ENCODE results near the gene ITGBL1.

Gene ITGBL1

DNA sequence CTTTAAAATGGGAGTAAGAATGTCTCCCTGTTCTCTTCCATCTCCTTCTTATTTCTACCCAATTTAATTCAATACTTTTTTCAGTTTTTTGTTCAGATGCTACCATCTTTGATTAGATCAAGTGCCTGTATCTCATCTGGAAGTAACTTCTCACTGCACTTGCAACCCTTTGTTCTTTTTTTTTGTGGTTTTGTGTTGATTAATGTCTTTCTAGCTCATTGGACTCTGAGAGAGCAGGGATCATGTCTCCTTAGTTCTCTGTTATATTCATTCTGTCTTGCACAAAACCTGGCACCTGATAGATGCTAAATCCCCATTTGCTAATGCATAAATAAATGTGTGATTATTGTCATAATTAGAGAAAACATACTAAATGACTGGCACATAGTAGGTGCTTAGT lies 834 bp upstream of the ITGBL1 start:
- no peak for DNase-seq

DNA sequence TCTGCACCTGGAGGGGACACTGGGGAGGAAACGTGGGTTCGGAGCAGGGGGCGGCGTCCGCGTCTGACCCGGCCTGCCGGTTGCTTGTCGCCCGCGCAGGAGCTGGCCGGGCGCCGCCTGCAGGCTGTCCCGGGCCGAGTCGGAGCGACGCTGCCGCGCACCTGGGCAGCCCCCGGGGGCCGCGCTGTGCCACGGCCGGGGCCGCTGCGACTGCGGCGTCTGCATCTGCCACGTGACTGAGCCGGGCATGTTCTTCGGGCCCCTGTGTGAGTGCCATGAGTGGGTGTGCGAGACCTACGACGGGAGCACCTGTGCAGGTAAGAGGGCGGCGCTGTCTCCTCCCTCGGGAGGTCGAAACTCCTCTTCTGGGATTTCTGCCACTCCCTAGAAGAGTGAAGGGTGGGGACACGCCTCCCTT lies 1.3 kb downstream of the ITGBL1 start:
- DNase-seq, result no peak

DNA sequence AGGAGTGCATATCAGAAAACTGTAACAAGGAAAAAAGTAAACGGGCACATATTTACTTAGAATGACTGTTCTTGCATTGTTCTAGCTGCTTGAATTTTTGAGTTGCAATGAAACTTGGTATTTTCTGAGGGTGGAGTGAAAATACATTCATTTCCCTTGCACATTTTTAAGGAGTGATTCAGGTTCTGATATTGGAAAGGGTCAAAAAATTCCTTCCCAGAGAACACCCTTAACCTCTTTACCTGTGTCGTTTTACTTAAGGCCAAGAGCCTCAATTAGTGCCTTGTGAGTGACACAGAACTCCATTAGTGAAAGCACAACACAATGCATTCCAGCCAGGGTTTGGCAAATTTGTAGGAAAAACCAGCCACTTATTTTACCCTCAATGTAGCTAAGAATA lies 2.3 kb downstream of the ITGBL1 start:
- DNase-seq, result no peak

DNA sequence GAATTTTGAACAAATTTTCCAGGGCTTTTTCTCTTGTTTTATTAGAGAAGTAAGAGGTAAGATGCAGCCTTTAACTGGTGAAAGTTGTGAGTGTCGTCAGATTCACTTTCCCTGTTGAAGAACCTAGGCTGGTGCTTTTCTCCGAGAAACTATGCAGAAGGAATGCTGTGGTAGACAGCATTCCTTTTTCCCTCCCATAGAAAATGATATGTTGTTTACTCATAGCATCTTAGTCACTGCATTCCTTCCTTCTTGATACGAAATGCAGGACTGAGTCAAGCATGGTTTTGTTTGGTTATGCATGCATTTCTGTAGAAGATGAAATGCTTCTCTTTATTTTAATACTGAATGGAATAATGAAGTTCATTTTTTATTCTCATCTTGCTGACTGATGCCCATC lies 3.4 kb downstream of the ITGBL1 start:
- no peak for DNase-seq

DNA sequence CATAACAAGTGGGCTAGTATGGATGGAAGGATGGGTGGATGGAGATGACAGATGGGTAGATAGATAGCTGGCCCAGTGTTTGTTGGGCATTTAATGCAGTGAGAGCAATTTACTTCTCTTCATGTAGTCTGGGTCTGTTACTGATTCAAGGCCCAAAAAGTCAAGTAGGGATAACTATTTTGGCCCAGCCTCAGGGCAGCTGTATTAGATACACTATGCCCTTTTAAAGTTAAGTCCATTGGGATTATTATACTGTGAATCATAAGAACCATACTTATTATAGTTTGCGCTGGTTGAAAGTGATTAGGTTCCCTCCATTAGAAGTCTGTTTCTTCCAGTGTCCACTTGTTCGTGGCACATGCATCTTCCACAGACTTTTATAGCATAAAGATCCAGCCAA lies 4.7 kb downstream of the ITGBL1 start:
- no peak for DNase-seq

DNA sequence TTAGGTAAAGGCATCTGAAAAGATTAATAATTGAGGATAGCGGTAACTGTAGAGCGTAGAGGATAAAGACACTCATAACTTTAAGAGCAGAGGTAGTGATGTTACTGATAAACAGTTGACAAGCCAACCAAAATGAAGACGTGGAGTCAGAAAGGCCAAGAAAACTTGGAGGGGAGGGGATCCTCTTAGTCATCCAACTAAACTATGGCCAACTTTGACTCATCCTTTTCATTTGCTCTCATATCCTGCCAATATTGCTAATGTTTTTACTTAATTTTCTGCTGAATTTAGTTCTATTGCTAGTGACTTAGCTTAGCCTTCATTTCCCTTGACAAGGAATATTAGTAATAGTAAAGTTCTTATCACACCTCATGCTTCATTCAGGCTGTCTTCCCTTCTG lies 13.4 kb downstream of the ITGBL1 start:
- DNase-seq, result no peak

DNA sequence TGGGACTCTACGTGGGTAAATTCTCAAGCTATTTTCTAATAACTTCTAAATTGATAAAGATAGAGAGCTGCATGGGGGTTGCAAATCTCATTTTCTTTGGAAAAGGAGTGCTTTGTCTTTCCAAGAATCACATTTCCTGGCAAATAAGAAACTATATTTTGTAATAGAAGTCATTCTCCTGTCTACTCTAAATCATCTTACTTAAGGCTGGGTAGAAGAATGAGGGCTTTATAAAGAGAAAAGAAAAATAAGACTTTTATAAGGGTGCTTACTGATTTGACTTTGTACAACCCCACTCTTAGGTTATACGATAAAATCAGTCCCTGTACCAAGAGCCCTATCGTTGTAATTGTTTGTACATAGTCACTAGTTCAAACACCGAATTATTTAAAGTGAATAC lies 14.9 kb downstream of the ITGBL1 start:
- DNase-seq, result no peak

DNA sequence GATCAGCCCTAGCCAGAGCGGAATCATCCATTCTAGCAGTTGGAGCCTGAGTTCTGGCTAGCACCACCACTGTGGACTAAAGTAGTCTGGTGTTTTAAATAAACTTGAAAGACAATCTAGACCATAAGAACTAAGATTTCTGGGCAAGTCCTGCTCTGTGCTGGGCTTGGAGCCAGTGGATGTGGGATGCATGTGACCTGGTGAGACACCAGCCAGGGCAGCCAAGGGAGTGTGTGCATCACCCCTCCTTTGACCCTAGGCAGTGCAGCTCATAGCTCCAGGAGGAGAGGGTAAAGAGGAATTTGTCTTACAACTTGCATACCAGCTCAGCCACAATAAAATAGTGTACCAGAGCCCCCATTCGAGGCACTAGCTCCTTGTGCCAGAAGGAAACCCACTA lies 21.0 kb downstream of the ITGBL1 start:
- DNase-seq, result no peak

DNA sequence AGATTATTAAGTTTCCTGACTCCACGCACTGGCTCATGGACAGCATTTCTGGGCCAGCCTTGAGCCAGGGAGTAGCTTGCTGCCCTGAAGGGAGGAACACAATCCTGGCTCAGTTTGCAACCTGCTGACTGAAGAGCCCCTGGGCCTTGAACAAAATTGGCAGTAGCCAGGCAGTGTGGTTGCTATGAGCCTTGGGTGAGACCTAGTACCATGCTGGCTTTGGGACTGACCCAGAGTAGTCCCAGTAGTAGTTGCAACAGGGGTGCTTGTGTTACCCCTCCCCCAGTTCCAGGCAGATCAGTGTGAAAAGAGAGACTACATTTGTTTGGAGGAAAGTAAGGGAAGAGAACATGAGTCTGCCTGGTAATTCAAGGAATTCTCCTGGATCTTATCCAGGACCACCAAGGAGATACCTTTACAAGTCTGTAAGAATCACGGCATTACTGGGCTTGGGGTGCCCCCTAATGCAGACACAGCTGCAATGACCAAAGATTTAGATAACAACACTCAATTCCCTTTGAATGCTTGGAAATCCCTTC lies 22.0 kb downstream of the ITGBL1 start:
- no peak for DNase-seq

DNA sequence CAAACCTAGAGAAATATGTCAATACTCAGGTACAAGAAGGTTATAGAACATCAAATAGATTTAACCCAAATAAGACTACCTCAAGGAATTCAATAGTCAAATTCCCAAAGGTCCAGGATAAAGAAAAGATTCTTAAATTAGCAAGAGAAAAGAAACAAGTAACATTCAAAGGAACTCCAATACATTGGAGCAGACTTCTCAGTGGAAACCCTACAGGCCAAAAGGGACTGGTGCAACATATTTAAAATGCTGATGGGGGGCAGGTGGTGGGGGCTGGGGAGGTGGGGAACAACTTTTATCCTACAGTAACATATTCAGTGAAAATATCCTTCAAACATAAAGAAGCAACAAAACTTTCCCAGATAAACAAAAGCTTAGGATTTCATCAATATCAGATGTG lies 23.1 kb downstream of the ITGBL1 start:
- DNase-seq, result no peak

DNA sequence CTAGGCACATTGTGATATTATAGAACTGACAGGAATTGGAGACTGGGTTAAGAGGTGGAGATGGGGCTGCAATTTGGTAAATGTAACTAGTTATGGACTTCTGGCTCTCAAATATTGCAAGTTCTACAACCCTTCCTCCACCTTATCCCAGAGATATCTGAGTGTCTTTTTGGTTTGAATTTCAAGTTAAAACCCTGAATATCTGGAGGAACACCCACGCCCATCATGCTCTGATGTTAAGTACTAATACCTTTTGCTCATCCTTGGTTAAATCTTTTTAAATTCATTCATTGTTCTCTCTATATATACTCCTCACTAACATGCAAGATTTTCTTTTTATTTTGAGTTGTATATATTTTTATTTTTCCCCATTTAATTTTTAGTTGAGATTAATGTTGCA lies 28.9 kb downstream of the ITGBL1 start:
- no peak for DNase-seq

DNA sequence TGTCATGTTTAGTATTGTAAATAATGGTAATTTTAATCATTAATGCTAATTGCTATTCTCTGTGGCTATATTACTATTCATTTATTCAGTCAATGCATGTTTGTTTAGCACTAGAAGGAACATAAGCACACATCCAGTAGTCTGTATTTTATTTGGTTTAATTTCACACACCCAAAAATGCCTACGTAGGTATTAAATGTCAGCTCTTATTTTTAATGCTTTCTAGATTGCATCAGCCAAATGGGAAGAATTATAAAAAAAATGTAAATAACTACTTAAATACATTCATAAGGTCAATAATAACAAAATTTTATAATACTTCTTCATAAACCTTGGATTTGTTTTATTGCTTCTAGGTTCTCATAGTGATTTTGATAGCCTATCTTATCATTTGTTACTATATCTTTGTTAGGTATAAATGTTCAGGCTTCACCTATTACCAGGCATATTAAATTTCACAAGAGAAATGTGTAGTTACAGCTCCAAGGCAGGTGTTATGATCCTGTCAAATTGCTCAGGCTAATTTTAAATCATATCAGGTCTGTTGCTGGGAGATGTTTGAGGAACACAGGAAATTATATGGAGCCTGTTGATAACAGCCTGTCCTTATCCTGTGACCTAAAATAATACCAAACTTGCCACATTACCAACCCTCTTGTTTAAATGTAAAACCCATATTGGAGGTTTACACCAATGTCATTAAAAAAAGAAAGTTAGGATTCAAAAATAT lies 34.4 kb downstream of the ITGBL1 start:
- no peak for DNase-seq

DNA sequence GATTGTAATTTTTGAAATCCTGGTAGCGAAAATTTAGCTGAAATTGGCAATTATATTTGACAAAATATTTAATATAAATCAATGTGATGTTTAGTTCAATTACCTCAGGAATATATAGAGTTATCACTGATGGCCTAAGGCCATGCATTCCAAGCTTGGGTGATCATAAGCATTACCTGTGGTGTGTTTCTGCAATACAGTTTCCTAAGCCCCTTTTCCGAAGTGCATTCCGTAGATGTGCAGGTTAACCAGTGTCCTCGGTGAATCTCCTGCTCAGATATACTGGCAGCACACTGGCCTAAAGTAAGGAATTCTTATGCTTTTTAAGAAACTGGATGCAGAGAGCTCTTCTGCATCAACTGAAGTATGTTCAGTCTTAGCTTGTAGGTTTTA lies 35.0 kb downstream of the ITGBL1 start:
- no peak for DNase-seq

DNA sequence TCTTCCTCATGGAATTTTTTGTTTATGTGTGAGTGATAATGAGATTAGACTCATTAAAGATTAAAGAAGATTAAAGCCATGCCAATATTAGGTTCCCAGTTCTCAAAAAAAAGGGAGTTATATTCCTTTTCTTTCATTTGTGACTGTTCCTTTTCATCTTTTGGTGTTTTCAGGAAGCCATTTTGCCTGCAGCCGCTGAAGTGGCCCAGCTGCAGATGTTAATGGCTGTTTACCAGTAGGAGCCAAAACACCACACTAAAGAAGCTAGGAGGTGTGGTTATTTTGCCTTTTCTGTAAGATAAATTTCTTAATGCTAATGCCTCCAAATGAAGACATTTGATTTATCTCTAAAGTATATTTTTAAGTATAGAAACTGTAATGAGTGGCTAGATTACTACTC lies 36.3 kb downstream of the ITGBL1 start:
- no peak for DNase-seq

DNA sequence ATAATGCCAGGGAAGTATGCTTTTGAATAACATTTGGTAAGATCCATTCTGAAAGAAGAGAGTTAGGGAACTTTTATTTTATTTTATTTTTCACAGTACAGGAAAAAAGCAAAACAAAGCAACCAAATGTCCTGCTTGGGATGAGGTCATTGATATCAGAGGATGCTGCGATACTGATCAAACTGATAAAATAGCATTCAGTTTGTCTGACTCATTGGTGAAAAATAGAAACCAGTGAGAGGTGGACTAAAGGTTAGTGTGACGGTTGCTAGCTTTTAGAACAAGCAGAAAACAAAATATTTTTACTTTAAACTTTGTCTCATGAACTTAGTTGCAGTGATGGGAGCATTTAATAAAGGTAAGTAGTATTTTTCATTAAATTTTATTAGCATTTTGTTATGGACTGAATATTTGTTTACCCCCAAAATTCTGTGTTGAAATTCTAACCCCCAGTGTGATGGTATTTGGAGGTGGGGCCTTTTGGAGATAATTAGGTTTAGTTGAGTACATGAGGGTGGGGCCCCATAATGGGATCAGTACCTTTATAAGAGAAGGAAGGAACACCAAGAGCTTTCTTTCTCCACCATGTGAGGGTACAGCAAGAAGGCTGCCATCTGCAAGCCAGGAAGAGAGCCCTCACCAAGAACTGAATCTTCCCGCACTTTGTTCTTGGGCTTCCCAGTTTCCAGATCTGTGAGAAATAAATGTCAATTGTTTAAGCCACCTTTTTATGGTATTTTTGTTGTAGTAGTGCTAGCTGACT lies 37.3 kb downstream of the ITGBL1 start:
- no peak for DNase-seq

DNA sequence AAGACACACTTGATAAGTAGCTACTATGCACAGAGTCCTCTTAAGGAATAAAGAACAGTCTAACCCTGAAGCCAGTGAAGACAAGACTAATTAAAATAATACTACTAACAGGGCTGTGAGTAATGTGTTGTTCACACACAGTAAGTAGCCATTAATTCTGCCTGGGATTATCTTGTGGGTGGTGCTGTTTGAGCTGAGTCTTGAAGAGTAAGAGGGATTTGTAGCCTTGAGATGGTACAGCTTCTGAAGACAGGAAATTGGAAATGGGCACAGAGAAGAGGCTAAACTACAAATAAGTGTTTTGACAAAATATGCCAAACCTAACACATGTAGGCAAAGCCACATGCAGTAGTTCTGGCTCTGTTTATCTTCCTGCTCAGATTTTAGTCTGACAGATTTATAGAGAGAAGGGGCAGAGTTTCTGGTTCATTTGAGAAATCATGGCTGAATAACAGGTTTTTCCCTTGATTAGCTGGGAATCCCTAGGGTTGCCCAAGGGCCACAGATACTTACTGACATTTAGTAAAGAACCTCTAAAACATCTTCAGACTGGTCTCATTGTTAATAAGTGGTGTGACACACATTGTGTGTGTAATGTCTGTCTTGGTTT lies 38.0 kb downstream of the ITGBL1 start:
- no peak for DNase-seq

DNA sequence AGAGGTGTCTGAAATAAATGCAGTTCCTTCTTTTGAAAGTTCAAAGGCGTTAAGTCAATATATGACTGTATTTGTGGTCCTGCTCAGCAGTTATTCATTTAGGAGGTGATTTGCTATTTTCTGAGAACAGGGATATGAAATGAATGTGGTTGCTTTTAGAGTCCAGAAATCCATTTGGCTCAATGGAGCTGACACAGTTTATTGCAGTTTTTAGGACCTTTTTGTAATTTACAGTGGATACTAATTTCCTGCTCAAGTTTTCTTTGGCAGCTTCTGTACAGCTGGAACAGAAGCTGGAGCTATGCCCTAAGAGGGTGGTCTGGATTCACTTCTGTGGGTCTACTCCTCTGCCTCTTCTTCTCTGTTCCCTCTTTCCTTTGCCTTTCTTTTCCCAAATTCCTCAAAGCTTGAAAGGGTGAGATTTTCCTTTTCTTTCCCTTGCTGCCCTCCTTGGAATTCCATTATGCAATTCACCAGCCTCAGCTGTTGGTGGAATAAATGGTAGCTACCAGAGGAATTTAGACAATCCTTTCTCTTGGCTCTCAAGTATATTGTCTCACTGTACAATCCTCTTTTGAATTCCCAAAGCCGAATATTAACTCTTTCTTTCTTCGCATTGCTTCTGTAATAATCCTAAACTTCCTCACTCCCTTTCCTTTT lies 39.9 kb downstream of the ITGBL1 start:
- no peak for DNase-seq

DNA sequence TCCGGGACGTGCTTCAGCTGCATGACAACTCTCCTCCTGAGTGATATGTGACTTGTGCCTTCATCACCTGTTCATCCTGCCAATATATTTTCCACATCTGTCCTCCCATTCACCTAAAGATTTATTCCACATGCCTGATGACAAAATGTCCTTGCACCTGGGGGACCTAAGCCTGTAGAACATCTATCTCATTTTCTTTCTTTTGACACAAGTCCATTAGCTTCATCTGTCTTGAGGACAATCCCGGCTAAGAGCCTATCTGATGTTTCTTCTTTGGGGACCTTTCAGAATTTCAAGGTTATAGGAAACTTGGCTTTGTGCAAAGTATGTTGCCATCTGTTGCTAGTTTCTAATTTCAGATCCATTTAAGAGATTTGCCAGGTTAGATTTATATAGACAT lies 41.1 kb downstream of the ITGBL1 start:
- no peak for DNase-seq

DNA sequence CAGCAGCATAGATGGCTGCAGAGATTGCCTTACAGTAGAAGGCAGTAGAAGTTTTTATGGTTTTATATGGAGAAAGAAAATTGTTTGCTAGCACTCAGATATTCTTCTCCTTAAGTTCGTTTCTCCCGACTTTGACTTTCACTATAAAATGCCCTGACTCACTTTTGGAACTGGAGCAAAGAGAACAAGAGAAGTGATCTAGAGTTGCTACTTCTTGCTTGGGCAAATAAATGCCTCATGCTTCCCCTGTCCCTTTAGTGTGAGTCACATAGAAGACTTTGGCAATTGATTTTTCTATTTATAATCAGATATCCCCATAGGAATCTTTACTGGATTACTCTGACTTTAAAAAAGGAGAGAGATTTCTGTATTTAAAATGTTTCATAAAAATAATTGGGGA lies 46.9 kb downstream of the ITGBL1 start:
- DNase-seq, result no peak

DNA sequence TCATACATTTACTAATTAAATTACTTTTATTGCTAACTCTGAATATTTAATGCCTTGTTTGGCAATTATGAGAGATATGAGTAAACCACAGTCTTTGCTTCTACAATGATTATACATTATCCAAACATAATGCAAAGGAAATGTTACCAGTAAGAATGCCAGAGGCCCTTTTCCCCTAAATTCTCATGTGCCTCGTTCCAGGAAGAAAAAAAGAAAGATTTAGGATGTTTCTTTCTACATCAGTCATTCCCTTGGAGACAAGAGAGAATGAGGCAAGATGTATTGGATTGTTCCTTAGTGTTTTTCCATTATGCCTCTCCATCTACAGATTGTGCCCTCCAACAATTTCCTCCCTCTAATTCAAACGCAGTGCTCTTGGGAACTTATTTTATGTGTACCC lies 50.1 kb downstream of the ITGBL1 start:
- no peak for DNase-seq

DNA sequence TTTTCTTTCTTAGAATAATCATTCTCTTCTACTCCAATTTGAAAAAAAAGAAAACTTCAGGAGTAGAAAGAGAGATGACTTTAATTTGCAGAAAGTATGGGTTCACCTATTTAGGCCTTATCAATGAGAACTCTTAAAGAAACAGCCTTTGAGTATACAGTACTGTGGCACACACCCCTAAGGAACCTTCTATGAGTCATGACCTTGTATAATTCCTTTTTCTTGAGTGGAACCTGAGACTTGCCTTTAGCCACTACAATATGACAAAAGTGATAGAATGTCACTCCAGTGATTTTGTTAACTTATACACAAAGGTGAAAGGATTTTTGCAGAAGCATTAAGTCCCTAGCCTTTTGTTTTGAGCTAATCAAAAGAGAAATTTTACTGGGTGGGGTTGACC lies 58.7 kb downstream of the ITGBL1 start:
- DNase-seq, result no peak

DNA sequence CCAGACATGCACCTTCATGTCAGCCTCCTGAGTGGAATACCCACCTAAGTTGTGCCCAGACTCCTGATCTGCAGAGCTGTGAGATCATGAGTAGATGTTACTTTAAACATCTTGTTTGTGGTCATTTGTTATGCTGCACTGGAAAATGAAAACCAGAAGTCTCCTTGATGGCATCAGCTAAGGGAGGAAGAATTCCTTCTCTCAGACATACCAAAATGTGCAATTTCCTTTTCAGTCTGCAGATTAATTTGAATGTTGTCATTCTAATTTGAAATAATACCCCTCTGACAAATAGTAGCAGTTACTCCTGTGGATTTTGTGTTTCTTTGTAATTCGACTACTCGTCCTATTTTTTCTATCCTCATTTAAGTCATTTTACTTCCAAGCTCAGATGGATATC lies 59.3 kb downstream of the ITGBL1 start:
- DNase-seq, result no peak

DNA sequence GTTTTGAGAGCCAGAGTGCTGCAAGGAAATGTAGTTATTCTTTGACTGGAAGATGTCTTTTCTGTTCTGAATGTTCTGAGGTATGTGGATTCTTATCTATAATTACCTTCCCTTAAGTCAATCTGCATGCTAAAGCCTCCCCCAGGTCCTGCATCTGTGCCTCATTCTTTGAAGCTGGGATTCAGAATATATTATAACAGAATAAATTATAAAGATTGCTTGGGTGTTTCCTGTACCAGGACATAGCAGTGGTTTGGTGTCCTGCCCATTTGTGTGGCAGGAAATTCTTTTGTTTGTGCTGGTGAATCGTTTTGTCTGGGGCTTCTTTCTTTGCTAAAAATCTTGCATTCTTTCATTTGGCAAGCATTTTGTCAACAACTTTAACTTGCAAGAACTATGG lies 60.2 kb downstream of the ITGBL1 start:
- DNase-seq, result no peak

DNA sequence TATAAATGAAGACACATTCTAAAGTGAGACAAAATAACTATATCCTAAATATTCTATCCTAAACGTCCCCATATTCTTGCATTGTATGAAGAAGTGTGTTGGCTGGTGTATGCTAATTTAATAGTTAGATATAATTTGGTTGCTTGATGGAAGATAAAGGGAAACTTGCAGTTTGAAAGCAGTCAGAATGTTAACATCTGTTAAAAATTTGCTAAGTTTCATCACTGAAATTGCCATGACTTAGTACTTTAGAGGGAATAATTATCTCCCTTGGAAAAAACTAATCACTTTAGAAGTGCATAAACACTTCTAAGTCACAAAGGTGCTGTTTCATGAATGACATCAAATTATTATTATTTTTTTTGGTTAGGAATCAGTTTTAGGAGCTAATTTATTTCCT lies 61.6 kb downstream of the ITGBL1 start:
- no peak for DNase-seq
